ENCODE results near the gene CLCN1.
"Not testable (repeated sequence)": the region's sequence is repeated elsewhere in the genome, so short reads cannot be mapped to it uniquely, and the experiment has no call there.

CLCN1 gene

DNA sequence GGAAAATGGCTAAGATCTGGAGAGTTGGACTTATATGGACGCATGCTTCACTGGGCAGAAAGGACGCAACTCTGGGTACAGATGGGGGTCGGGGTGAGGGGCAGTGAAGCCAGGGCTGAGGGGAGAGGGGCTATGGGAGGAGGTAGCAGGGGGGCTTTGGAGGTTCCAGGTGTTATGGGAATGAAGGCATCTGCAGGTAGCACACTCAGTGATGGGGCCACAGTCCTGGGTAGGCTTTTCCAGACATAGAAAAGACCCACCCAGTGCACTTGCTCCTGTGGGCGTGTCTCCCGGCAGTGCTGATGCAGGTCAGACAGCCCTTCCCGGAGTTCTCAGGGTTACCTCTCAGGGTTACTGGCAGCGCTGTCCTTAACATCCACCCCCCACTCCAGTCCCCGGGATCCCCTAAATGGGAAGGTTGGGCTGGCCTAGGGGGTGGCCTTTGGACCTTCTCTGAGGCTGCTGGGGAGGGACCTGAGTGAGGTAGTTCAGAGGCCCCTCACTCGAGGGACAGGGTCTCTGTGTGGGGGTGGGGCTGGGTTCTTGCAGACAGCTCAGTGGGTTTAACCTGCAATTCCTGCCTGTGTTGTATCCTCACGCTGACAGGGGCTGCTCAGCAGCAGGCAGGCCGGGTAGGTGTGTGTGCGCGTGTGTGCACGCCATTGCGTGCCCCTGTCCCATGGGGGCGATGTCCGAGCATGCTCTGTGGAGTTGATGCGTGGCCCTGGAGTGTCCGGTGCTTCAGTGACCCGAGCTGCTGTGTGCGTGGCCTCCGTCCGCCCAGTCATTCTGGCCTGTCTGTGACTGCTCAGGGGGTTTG, 71.5 kb downstream of the CLCN1 start:
- no peak for DNase-seq

DNA sequence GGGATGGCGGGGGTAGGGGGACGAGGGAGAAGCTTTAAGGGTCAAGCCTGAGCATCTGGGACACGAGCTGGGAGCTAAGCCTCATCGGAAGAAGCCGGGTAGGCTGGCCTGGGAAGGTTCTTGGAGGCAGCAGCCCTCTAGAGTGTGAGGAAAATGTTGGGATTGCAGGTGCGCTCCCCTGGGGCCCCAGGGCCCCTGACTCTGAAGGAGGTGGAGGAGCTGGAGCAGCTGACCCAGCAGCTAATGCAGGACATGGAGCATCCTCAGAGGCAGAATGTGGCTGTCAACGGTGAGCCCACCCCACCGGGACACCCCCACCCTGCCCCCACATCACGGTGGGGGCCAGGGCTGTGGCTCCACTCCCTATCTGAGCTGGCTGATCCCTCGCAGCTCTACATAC, 72.1 kb downstream of the CLCN1 start:
- DNase-seq = no peak

DNA sequence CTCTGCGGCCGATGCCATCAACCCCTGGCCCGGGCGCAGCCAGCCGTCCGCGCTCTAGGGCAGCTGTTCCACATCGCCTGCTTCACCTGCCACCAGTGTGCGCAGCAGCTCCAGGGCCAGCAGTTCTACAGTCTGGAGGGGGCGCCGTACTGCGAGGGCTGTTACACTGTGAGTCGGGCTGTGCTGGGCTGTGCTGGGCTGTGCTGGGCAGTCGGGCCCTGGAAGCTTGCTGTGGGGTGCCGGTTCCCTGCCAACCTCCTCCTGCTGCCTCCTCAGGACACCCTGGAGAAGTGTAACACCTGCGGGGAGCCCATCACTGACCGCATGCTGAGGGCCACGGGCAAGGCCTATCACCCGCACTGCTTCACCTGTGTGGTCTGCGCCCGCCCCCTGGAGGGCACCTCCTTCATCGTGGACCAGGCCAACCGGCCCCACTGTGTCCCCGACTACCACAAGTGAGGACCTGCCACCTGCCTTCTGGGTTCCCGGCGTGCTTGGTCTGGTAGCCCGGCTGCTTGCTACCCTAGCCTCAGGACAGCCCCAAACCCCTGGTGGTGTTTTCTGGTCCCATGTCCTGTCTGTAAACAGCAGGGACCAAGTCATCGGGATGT, 72.7 kb downstream of the CLCN1 start:
- DNase-seq = no peak

DNA sequence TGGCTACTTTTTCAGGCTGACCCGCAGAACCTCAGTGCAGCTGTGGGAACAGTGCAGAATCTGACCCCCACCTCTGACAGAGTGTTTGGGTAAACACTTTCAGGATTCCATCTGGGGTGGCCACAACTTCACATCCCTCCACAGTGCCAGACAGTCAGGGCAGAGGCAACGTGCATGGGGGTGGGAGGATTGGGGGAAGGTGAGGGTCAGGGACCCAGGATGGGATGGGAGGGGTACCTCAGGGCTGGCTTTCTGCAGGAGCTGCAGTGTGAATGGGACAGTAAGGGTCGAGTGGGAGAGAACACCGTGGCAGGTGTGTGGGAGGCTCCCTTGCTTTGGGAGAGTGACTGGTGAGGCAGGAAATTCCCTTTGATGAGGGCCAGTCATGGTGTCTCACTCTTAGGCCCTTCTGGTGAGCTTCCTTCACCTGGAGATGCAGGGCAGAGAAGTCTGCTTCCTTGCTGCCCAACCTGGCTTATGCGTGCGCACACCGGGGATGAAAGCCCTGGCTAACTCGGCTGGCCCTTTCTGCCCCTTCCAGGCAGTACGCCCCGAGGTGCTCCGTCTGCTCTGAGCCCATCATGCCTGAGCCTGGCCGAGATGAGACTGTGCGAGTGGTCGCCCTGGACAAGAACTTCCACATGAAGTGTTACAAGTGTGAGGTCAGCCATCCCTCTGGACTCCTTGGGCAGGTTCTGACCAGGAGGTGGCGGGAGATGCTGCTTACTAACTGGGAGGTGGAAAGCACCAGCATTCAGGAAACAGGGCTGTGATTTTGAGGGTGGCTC, 73.6 kb downstream of the CLCN1 start:
- no peak for DNase-seq

DNA sequence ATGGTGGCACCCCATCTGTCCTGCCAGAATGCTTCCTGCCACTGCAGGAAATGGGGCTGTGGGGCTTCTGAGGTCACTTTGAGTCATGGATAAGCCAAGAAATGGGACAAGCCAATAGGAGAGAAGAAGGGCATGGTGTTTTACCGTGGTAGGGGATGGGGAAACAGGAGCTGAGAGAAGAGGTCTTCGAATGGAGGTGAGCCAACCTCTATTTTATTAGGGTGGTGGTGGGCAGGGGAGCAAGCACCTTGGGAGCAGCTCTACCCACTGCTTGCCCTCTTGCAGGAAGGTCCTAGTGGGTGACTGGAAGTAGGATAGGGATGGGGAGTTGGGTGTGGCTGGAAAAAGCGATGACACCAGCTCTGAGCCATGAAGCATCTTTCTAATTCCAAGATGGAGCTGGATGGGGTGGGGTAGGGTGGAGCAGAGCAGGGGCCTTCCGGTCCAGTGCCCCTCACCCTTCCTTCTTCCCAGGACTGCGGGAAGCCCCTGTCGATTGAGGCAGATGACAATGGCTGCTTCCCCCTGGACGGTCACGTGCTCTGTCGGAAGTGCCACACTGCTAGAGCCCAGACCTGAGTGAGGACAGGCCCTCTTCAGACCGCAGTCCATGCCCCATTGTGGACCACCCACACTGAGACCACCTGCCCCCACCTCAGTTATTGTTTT, 74.3 kb downstream of the CLCN1 start:
- DNase-seq = no peak

DNA sequence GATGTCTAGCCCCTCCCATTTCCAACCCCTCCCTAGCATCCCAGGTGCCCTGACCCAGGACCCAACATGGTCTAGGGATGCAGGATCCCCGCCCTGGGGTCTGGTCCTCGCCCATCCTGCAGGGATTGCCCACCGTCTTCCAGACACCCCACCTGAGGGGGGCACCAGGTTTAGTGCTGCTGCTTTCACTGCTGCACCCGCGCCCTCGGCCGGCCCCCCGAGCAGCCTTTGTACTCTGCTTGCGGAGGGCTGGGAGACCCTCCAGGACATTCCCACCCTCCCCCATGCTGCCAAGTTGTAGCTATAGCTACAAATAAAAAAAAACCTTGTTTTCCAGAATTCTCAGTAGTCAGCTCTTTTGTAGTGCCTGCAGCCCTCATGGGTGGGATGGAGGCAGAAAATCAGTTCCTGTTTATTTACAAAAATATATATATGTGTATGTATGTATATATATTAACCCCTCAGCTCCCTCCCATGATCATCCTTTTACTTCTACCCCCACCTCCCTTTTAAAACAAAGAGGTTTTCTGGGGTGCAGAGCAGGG, 74.9 kb downstream of the CLCN1 start:
- no peak for DNase-seq

DNA sequence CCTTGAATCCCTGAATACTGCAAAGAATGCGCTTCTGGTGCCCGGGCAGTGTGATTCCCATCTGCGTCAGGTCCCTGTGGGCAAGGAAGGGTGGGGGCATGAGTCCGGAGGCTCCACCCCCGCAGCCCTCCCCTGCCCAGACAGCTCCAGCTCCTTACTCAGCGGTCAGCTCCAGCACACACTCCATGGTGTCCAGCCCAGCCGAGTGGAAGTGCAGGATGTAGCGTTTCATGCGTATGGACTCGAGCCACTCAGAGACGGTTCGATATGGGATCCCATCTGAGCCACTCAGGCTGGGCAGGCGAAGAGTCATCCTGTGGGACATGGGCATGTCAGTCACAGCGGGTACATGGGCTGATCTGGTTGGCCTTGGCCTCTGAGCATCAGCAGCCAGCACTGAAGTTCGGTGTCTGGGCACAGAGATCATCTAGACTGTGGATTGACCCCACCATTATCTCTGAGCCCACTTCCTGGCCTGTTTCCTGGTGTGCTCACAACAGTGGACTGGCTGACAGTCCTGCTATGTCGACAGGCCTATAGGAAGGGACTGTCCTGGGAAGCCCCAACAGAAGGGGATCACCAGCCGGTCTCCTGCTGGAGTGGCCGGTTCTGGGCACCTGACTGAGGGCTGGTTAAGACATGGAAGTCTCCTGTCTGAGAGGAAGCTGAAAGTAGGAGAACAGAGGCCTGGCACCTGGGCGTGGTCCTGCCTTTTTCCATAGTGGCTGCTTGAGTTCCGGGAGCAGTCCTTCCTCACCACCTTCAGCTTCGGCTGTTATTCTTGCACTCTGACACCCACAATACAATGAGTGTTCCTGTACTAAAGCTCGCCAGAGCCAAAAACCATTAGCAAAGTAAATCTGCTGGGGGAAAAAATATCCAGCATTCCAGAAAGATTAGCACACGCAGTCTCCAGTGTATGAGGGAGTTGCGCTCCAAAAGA, 75.8 kb downstream of the CLCN1 start:
- no peak for DNase-seq

DNA sequence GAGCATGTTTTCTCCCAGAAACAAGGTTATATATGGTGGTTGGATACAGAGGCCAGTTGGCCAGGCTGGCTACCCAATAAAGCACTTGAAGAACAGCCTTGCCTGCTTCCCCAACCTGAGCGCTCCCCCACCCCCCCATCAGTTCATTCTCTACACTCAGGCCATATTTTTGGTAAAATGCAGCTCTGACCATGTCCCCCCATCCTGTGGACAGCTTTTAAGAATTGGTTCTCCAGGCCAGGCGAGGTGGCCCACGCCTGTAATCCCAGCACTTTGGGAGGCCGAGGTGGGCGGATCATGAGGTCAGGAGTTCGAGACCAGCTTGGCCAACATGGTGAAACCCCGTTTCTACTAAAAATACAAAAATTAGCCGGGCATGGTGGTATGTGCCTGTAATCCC, 76.5 kb downstream of the CLCN1 start:
- not testable (repeated sequence) for DNase-seq

DNA sequence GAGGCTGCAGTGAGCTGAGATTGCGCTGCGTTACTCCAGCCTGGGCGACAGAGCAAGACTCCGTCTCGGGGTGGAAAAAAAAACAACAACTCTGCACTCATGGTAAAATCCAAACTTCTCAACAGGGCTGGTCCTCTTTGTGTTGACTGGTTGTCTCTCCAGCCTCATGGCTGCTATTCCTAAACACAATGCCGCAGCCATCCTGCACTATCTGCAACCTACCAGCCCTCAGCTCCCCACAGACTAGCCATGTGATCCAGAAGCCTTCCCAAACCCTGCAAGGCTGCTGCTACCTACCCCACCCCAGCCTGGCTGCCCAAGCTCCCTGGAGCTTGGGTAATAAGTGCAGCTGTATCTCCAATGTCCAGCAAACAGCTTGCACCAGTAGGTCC, 77.0 kb downstream of the CLCN1 start:
- DNase-seq = no peak

DNA sequence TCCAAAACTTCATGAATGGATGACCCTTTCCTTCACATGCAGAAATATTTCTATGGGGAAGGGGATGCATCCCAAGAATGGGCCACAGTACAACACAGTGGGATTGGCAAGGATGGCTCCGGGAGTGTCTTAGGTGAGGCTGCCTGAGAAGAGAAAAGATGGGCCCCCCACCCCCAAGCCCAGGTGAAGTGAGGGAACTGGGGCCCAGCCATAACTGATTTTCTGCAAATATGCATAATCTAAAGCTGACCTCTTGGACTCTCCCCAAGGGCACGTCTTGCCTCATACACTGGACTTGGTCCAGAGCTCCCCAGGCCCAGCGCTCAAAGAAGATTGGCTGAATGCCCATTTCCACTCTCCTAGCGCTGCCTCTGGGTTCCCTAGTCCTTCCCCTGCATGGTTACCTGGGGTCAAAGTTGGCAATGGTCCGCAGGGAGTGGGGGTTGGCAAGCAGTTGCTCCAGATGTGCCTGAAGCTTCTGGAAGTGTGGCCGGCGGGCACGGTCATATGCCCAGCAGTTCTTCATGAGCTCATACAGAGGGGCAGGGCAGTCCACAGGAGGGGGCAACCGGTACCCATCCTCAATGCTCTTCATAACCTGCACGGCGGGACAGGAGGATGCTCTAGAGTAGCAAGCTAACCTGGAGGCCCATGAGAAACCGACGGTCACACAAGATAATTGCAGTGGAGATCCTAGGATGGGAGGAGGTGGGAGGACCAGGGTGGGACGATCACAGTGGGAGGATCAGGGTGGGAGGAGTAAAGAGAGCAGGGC, 77.5 kb downstream of the CLCN1 start:
- DNase-seq = no peak

DNA sequence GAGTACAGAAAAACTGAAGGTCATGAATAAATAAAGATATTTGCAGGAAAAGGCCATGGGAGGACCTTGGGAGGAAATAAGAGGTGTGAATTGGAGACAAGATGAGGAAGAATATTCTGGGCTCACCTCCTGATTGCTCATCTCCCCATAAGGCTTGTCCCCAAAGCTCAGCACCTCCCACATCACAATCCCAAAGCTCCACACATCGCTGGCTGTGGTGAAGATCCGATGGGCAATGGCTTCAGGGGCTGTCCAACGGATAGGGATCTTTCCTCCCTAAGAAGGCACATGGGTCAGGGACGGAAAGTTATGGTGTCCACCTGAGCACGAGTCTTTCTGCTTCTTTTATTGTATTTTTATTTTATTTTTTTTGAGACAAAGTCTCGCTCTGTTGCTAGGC, 78.2 kb downstream of the CLCN1 start:
- no peak for DNase-seq

DNA sequence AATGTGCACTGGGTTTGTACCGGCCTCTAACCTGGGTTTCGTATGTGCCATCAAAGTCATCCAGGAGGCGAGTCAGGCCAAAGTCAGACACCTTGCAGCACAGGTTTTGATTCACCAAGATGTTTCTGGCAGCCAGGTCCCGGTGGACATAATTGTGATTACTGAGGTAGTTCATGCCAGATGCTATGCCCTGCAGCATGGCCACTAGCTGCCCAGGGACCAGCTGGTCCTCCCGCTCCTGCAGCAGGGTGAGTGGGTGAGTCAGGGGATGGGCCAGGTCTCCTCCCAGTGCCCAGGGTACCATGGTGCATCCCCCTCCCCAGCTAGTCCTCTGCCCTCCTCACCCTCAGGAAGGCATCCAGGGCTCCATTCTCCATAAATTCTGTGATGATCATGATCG, 78.9 kb downstream of the CLCN1 start:
- DNase-seq = no peak

DNA sequence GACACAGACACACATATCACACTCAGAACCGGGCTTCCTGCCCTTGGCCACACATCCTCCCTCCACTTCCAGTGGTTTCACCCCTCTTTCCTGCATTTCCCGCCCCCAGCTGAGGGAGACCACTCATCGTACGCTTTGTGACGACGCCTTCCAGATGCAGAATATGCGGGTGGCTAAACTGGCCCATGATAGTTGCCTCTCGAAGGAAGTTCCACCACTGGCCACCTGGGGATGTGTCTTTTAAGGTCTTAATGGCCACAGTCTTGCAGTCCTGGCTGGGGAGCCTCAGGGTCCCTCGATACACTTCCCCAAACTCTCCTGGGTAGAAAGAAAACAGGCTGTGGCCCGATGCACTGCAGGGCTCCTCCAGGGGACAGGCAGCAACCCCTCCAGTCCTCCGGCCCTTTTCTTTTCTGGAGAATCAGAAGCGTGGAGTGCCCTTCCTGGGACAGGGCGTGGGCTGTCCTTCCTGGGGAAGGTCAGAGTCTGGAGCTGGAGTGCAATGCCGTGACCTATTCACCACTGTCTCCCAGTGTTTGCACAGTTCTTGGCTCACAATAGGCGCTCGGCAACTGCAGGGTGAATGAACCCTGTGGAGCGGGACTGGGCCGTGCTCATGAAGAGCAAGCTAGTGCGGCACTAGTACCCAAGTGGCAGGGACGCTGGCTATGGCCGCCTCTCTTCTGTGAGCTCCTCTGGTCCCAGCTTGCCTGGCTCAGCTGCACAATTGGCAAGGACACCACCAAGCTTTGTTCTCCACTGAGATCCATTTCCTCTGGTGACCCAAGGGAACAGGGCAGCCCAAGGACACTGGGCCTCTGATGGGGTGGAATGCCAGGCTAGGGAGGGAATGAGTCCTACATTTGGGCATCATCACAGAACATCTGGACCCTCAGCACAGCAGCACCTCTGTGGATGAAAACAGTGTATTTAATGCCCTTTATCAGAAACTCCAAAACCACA, 79.6 kb downstream of the CLCN1 start:
- DNase-seq = peak; percentile 27

DNA sequence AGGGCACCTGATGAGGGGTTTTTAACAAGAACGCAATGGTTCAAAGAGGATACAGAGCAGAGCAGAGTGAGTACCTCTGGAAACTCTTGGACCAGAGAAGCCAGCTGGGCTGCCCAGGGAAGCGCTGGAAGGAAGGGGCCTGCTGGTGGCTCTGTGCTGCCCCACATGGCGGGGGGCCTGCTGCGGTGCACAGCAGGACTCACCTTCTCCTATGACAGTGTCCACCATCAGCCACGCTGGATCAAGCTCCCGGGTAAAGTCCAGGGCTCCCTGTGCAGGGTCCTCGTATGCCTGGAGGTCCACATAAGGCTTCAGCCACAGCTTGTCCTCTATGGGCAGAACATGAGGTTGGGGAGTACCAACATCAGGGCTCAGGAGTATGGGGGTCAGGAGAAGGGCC, 80.3 kb downstream of the CLCN1 start:
- no peak for DNase-seq

DNA sequence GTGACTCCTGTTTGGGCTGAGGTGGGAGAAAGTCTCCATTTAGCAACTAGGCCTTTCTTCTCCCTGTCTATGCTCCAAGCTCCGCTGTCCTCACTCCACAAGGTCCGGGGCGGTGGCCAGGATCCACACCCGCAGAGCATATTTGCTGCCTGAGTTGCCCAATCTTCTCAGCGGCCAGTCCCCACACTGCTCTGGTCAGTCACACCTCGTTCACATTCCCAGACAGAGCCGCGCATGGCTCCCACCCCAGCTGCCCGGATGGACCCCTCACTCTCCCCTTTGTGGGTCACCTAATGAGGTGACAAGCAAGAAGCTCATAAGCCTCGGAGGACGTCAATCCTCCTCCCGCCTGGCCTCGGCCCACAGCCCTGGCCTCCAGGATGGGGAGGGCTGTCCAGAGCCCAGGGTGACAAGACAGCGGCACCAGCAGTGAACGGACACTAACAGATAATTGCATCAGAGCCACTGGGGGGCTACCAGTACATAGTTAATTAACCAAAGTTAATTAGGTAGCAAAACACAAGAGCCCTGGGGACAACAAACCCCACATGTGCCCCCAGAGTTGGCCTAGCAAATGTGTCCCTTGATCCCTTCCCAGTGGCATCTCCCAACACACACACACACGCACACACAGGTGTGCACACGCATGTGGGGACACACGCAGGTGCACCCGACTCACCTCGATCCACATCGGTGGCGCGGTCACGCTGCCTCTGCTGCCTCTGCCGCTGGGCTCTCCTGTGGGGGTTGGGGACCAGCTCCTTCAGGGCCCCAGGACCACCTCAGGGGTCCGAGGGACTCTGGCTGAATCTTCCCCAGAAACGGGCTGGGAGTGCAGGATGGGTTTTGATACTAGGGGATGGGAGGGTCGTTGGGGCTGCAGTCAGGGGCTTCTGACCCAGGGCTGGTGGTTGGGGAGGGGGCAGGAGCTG, 81.0 kb downstream of the CLCN1 start:
- DNase-seq = no peak

DNA sequence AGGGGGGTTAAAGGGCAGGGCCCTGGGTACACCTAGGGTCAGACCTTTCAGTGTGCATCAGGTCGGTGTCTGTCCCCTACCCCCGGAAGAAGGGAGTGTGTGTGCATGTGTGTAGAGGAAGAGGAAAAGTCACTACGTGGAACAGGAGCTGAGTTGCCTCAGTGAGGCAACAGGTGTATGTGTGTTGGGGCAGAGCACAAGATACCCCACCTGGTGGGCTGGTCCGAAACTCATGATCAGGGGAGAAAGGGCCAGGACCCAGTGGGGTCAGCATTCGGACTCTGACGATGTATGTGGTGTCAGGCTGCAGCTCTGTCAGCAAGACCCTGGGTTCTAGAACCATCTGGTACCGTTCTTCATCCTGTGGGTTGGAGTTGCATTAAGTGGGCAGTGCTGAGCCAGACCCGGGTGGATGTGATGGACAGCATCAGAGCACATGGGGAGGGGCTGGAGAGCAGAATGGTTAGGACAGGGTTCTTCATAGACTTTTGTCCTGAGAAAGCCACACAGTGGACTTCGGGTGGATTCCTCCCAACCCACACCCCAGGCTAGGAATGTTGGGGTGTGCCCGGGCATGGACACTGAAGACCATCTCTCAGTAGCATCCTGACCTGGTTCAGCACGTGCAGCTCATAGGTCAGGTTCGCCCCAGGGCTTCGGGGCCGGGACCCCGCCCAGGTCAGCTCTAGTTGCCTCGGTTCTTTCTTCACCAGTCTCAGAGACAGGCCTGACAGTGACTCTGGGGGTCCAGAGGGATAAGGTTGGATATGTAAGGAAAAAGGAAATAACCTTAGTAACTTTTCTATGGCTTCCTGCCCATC, 82.0 kb downstream of the CLCN1 start:
- no peak for DNase-seq

DNA sequence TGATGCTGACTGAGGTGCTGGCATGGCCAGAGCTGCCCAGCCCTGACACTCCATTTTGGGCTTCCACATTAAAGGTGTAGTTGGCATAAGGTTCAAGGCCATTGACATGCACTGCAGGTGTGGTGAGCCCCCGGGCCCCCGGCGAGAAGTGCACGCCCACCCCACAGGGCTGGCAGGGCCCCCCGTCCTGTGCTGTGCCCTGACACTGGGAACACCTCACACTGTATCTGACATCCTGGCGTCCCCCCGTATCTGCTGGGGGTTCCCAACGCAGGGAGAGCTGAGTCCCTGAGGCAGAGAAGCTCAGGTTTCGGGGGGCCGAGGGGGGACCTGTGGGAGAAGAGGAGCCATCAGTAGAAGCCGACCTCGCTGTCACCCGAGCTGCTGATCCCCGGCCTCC, 82.7 kb downstream of the CLCN1 start:
- DNase-seq = no peak

DNA sequence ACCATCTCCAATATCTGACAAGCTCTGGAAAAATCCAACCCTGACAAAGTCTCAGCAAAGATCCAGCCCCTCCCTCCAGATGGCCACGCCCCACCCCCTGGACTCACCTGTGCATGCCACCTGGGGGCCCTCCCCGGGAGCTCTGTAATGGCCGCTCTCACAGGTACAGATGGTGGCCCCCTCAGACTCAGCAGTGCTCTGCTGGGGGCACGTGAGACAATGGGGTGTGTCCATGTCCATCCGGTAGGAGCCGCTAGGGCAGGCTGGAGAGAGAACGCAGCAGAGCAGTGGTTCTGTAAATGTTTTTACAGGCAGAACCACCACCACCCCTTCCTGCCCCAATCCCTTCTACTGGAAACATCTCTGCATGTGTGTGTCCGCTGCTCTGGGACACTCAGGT, 83.2 kb downstream of the CLCN1 start:
- no peak for DNase-seq
